BE2C (cell line): ENCODE data around the gene TPD52L1.

Experiments
- DNase-seq: peaks from one replicate; pipeline ENCODE4 v3.0.0-alpha.2; 2020
- H3K27me3 ChIP-seq: fragments of 250-450 bp; sonication (Bioruptor Pico); 2 replicates; pipeline ENCODE4 v1.5.1; 2020; ENCODE audit warnings: mild to moderate bottlenecking
- H3K36me3 ChIP-seq: fragments of 250-450 bp; sonication (Bioruptor Pico); 2 replicates; pipeline ENCODE4 v1.5.1; 2020; ENCODE audit warnings: mild to moderate bottlenecking
- H3K4me1 ChIP-seq: fragments of 250-450 bp; sonication (Bioruptor Pico); 2 replicates; pipeline ENCODE4 v1.5.1; 2020
- H3K4me3 ChIP-seq: 2 replicates; pipeline ENCODE4 v1.5.1; 2011; ENCODE audit warnings: low read depth, low read length
- H3K9me3 ChIP-seq: fragments of 250-450 bp; sonication (Bioruptor Pico); 2 replicates; pipeline ENCODE4 v1.5.1; 2020
- TF ChIP-seq, protein P1 (sequence below): IDR thresholded peaks from 2 replicates; pipeline ENCODE4 v1.5.1; 2012; ENCODE audit warnings: mild to moderate bottlenecking, low read depth, low read length

The TPD52L1 gene

DNA sequence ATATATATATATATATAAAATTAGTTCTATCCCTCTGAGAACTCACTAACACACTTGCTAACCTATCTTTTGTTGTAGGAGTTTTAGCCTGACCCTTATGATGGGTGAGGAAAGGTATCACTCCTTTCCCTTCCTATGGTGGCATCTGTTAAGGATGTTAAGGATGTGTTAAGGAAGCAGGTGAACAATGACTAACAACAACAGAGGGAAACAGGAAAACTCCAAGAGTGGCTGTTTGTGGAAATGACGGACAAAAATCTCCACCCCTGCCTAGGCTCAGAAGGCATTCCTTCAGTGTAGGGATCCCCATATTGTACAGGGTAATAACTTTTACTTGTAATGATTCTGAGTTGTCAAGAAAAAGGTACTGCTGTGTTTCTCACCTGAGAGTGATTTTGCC is 8.8 kb upstream of the TPD52L1 start:
- TF ChIP-seq, protein P1, sequence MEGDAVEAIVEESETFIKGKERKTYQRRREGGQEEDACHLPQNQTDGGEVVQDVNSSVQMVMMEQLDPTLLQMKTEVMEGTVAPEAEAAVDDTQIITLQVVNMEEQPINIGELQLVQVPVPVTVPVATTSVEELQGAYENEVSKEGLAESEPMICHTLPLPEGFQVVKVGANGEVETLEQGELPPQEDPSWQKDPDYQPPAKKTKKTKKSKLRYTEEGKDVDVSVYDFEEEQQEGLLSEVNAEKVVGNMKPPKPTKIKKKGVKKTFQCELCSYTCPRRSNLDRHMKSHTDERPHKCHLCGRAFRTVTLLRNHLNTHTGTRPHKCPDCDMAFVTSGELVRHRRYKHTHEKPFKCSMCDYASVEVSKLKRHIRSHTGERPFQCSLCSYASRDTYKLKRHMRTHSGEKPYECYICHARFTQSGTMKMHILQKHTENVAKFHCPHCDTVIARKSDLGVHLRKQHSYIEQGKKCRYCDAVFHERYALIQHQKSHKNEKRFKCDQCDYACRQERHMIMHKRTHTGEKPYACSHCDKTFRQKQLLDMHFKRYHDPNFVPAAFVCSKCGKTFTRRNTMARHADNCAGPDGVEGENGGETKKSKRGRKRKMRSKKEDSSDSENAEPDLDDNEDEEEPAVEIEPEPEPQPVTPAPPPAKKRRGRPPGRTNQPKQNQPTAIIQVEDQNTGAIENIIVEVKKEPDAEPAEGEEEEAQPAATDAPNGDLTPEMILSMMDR: no peak
- Histone ChIP-seq H3K4me1 (no peaks in the 10 kb centered on the region), H3K9me3 (no peaks in the 10 kb centered on the region), H3K27me3 (peaks cover 5% of the 10 kb centered on the region), H3K4me3 (no peak overlapping the region), H3K36me3 (no peaks in the 10 kb centered on the region)
- no peak for DNase-seq

DNA sequence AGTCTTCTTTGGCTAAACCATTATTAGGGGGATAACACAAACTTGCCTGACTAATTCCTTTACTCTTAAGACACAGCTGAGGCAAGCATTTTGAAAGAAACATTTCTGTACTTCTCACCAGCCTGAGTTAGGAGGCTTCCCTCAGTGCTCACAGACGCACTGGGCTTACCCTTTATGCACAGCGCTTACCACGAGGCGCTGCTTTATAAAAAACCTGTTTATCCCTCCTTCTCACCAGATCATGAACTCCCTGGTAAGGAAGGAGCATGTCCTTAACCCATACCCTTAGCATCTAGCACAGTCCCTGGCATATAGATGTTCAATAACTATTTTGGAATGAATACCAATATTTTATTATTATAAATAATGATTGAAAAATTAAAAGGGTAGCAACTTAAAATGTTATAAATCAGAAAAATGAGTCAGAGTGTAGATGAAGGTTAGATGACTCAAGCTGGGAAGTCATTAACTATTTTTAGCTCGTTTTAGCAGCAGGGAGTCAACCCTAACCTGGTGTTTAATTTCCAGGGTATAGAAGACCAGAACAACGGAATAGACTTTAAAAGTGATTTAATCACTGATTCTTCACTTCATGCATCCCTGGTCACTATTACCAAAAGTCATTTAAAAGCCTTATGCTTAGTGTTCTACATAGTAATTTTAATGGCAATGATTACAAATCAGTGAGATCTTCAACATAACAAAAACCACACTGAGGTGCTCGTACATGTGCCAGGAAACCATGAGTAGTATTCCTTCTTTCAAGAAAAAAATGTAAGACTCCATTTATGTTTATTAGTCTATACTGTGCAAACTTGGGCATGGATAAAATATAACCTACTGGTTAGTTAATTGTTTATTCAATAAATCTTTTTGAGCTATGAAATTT is 4.1 kb upstream of the TPD52L1 start:
- no peak for DNase-seq
- no peaks in the 10 kb centered on the region for H3K36me3 ChIP-seq
- TF ChIP-seq, protein P1: no peak
- H3K4me3 ChIP-seq: no peak overlapping the region
- peaks cover 32% of the 10 kb centered on the region for H3K27me3 ChIP-seq
- no peaks in the 10 kb centered on the region for H3K4me1 ChIP-seq
- no peaks in the 10 kb centered on the region for H3K9me3 ChIP-seq

DNA sequence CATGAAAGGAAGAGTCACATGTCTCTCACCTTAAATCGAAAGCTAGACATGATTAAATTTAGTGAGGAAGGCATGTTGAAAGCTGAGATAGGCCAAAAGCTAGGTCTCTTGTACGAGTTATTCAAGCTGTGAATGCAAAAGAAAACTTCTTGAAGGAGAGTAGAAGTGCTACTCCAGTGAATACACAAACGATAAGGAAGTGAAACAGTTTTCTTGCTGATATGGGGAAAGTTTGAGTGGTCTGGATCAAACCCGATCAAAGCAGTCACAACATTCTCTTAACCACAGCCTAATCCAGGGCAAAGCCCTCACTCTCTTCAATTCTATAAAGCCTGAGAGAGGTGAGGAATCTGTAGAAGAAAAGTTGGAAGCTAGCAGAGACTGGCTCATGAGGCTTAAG is 1.9 kb upstream of the TPD52L1 start:
- no peaks in the 10 kb centered on the region for H3K9me3 ChIP-seq
- DNase-seq: no peak
- H3K4me1 ChIP-seq: no peaks in the 10 kb centered on the region
- TF ChIP-seq, protein P1: no peak
- no peak overlapping the region for H3K4me3 ChIP-seq
- peaks cover 27% of the 10 kb centered on the region for H3K27me3 ChIP-seq
- H3K36me3 ChIP-seq: no peaks in the 10 kb centered on the region

DNA sequence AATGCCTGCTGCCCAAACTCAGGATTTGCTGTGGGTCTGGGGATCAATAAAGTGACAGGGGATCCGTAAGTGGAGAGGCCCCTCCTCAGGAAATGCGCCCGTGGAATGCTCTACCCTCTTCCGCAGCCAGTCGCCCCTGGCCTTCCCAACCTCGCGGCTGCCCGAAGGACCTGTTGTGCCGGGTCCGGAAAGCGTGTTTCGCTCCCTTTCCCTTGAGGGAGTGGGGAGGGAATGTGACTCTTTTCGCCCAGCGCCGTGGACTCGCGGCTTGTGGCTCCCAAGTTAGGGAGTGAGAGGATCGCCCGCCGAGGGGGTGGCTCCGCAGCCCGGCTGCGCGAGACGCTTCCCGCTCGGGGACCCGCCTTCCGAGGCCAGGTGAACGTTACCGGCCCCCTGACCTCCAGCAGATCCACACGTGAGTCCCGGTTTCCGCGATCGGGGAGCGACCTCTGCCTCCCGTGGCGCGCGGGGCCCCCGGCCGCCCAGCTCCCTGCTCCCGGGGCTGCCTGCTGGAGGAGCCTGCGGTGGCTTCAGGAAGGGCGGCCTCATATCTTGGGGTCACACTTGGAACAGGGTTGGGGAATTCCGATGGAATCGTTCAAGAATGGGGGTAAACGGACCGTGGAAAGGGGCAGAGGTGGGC is 666 bp downstream of the TPD52L1 start:
- peak; percentile 5 for DNase-seq
- Histone ChIP-seq H3K4me1 (no peaks in the 10 kb centered on the region), H3K4me3 (peak overlapping the region; percentile 49), H3K27me3 (peaks cover 31% of the 10 kb centered on the region), H3K36me3 (no peaks in the 10 kb centered on the region), H3K9me3 (no peaks in the 10 kb centered on the region)
- TF ChIP-seq, protein P1: no peak

DNA sequence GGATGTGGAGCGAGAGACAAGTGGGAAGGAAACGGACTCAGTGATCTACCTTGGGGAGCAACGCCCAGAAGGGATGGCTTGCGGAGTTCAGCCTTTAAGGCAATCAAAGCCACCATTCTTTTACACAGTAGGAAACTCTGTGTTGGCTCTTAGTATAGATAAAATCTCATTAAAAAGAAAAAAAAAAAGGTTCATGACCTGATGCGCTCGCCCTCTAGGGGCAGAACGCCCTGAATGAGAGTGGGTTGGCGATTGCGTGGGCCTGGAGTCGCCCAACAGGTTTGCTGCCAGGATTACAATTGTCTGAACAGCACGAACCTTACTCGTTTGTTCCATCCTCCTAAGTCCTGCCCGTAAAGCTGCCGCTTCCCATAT is 1.2 kb downstream of the TPD52L1 start:
- Histone ChIP-seq H3K4me1 (no peaks in the 10 kb centered on the region), H3K4me3 (no peak overlapping the region), H3K27me3 (peaks cover 31% of the 10 kb centered on the region), H3K9me3 (no peaks in the 10 kb centered on the region), H3K36me3 (no peaks in the 10 kb centered on the region)
- peak; percentile 11 for DNase-seq
- TF ChIP-seq, protein P1: peak; percentile 34

DNA sequence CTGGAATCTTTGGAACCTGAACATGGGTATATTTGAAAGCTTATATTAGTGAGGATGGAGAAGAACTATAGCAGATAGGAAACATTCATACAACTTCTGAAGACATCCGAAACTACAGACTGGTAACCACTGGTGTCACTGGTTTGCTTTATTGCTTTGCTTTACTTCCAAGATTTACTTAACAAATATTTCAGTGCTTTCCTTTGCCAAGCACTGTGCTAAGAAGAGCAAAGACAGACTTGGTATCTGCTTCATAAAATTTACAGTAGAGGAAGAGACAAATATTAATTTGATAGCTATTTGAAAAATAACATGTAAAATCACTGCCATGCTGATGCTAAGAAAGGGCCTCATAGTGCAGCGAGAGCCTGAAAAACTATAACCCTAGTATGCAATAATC is 1.8 kb downstream of the TPD52L1 start:
- TF ChIP-seq, protein P1: no peak
- H3K4me3 ChIP-seq: no peak overlapping the region
- H3K4me1 ChIP-seq: no peaks in the 10 kb centered on the region
- no peaks in the 10 kb centered on the region for H3K36me3 ChIP-seq
- DNase-seq: no peak
- peaks cover 31% of the 10 kb centered on the region for H3K27me3 ChIP-seq
- H3K9me3 ChIP-seq: no peaks in the 10 kb centered on the region
